K562 (cell line): Measurements from ENCODE around the gene ARHGAP26. TPM values are rescaled to one million over a fixed set of nuclear protein-coding genes. Genes with fewer than 3 reads are reported as not detected.

Source experiments
- ATAC-seq: fragments of 200-7000 bp; cut with Tn5 transposase; 3 replicates; pipeline ENCODE4 v1.9.1; 2020; ENCODE audit warnings: moderate library complexity
- Bru-seq: library from RNA; stranded (reverse); fragments of 400-500 nt; gene quantifications from one replicate; lab custom pipeline; 2021; lab: Mats Ljungman, UMichigan
- BruChase-seq, 2 experiments: library from RNA; stranded (reverse); fragments of 400-500 nt; gene quantifications; one replicate each; lab custom pipeline; 2021; lab: Mats Ljungman, UMichigan
- BruUV-seq: library from RNA; stranded (reverse); fragments of 400-500 nt; replicated peaks from 2 replicates; lab custom pipeline; 2021; lab: Mats Ljungman, UMichigan
- CTCF ChIA-PET: fragments of 300-600 bp; formaldehyde crosslinking; extraction: SDS; loops from one replicate; lab custom pipeline; 2021; ENCODE audit warnings: low intra/inter-chr PET ratio; lab: Yijun Ruan, JAX
- POLR2A ChIA-PET: fragments of 300-600, 350-650 bp; sonication (Branson Sonifier 250); formaldehyde crosslinking; extraction: SDS; loops from one replicate; lab custom pipeline; 2021; ENCODE audit warnings: antibody characterized with exemption, inconsistent platforms; lab: Yijun Ruan, JAX
- DNase-seq, 4 experiments: peaks; one replicate each; pipeline versions ENCODE4 v3.0.0 to v3.0.0-alpha.2; 2011 to 2018; ENCODE audit warnings: low spot score in 3 of 4, mixed read lengths in 3 of 4; ENCODE audit errors: extremely low read depth in 1 of 4
- FAIRE-seq: peaks from 2 replicates; lab custom pipeline; 2011; peaks lifted over from hg19 to GRCh38; lab: Jason Lieb, UNC
- H2AFZ ChIP-seq: 2 replicates; pipeline ENCODE4 v1.6.0; 2011; ENCODE audit warnings: low read depth, low read length, control low read depth, inconsistent platforms
- H3K27ac ChIP-seq: fragments of 200-600 bp; 3 replicates; pipeline ENCODE4 v1.8.0; 2011; ENCODE audit warnings: low read depth, mild to moderate bottlenecking, control low read depth, inconsistent platforms, low read length, moderate library complexity, mixed read lengths; ENCODE audit errors: extremely low read depth
- H3K27me3 ChIP-seq, 2 experiments: fragments of 300-600 bp in 1 of 2; 2 replicates in 1 of 2; 3 replicates in 1 of 2; pipeline versions ENCODE4 v1.6.0 to v1.8.0; 2011; ENCODE audit warnings: inconsistent platforms in 2 of 2, low read length in 2 of 2, mild to moderate bottlenecking in 1 of 2, mixed read lengths in 1 of 2, moderate library complexity in 1 of 2; ENCODE audit not compliant: control insufficient read depth in 2 of 2, insufficient read depth in 2 of 2
- H3K36me3 ChIP-seq: fragments of 300-600 bp; 3 replicates; pipeline ENCODE4 v1.8.0; 2011; ENCODE audit warnings: mild to moderate bottlenecking, low read length, inconsistent platforms; ENCODE audit not compliant: control insufficient read depth, insufficient read depth
- H3K4me1 ChIP-seq, 2 experiments: fragments of 200-600 bp in 1 of 2; replicated peaks in 1 of 2; 2 replicates in 1 of 2; 3 replicates in 1 of 2; pipeline versions ENCODE4 v1.5.1 to v1.8.0; 2011; ENCODE audit warnings: inconsistent platforms in 2 of 2, low read length in 2 of 2, mild to moderate bottlenecking in 1 of 2, mixed read lengths in 1 of 2, moderate library complexity in 1 of 2; ENCODE audit not compliant: control insufficient read depth in 2 of 2, insufficient read depth in 2 of 2
- H3K4me2 ChIP-seq: 2 replicates; pipeline ENCODE4 v1.6.1; 2011; ENCODE audit warnings: low read length, control low read depth, inconsistent platforms, mixed read lengths; ENCODE audit not compliant: insufficient read depth
- H3K4me3 ChIP-seq: fragments of 200-600 bp; sonication (generic), shearing (Covaris generic); 2 replicates; pipeline ENCODE4 v1.5.1; 2016; ENCODE audit warnings: control low read depth, inconsistent platforms
- H3K79me2 ChIP-seq: fragments of 200-600 bp; 3 replicates; pipeline ENCODE4 v1.8.0; 2011; ENCODE audit warnings: low read length, inconsistent platforms; ENCODE audit not compliant: control insufficient read depth, insufficient read depth
- H3K9ac ChIP-seq, 2 experiments: 2 replicates each; pipeline versions ENCODE4 v1.6.0 to v1.6.1; 2011; ENCODE audit warnings: low read depth in 2 of 2, low read length in 2 of 2, control low read depth in 1 of 2, inconsistent platforms in 1 of 2, mild to moderate bottlenecking in 1 of 2, mixed read lengths in 1 of 2; ENCODE audit not compliant: insufficient read depth in 1 of 2
- H3K9me1 ChIP-seq: one replicate; pipeline ENCODE4 v1.6.0; 2011; ENCODE audit warnings: inconsistent platforms, mild to moderate bottlenecking, low read length, moderate library complexity; ENCODE audit not compliant: control insufficient read depth, insufficient read depth
- H3K9me3 ChIP-seq: replicated peaks from 2 replicates; pipeline ENCODE4 v1.5.1; 2011; ENCODE audit warnings: low read depth, low read length, inconsistent platforms; ENCODE audit not compliant: control insufficient read depth, insufficient read depth
- H4K20me1 ChIP-seq: replicated peaks from 2 replicates; pipeline ENCODE4 v1.6.1; 2011; ENCODE audit warnings: low read length, inconsistent platforms, mixed read lengths; ENCODE audit not compliant: control insufficient read depth, insufficient read depth
- BRCA1 ChIP-seq, 2 experiments: fragments of 450-650 bp in 1 of 2; sonication (generic) in 1 of 2; formaldehyde crosslinking in 1 of 2; IDR thresholded peaks; 2 replicates each; pipeline versions ENCODE4 v1.5.0 to v1.6.1; 2017 to 2020; ENCODE audit warnings: mild to moderate bottlenecking in 1 of 2, missing genetic modification reagents in 1 of 2
- E2F1 ChIP-seq: sonication (generic); formaldehyde crosslinking; IDR thresholded peaks from 2 replicates; pipeline ENCODE4 v1.8.1; 2023; ENCODE audit warnings: mild to moderate bottlenecking, missing genetic modification reagents, moderate library complexity
- ELF1 ChIP-seq: fragments of 200-800 bp; sonication (Bioruptor generic); IDR thresholded peaks from 2 replicates; pipeline ENCODE4 v1.6.1; 2016; ENCODE audit warnings: missing genetic modification characterization, missing compliant biosample characterization
- FOXK2 ChIP-seq, 2 experiments: fragments of 450-650 bp; IDR thresholded peaks in 1 of 2; conservative IDR thresholded peaks in 1 of 2; 2 replicates each; pipeline ENCODE4 v1.6.1; 2016; ENCODE audit warnings: low read depth in 2 of 2, mild to moderate bottlenecking in 1 of 2
- IRF1 ChIP-seq: sonication (generic); formaldehyde crosslinking; IDR thresholded peaks from 2 replicates; pipeline ENCODE4 v1.8.0; 2022; ENCODE audit warnings: missing genetic modification reagents, mild to moderate bottlenecking, borderline replicate concordance
- NR3C1 ChIP-seq: sonication (generic); formaldehyde crosslinking; IDR thresholded peaks from 2 replicates; pipeline ENCODE4 v1.8.1; 2022; ENCODE audit warnings: missing genetic modification reagents
- POLR2G ChIP-seq: fragments of 200-400 bp; formaldehyde crosslinking; IDR thresholded peaks from 2 replicates; pipeline ENCODE4 v1.6.1; 2017; ENCODE audit warnings: low read depth, mild to moderate bottlenecking, antibody characterized with exemption, low read length, moderate library complexity
- PRMT5 ChIP-seq: sonication (generic); formaldehyde crosslinking; IDR thresholded peaks from 2 replicates; pipeline ENCODE4 v1.5.0; 2020; ENCODE audit warnings: missing genetic modification reagents
- ZBTB9 ChIP-seq: fragments of 450-650 bp; formaldehyde crosslinking; IDR thresholded peaks from 2 replicates; pipeline ENCODE4 v1.4.0; 2020; ENCODE audit warnings: mild to moderate bottlenecking, moderate library complexity
- ZKSCAN3 ChIP-seq: fragments of 250-450 bp; sonication (Bioruptor Pico); IDR thresholded peaks from 2 replicates; pipeline ENCODE4 v1.4.0; 2020
- ZNF133 ChIP-seq: fragments of 250-450 bp; sonication (Bioruptor Pico); IDR thresholded peaks from 2 replicates; pipeline ENCODE4 v1.4.0; 2020; ENCODE audit warnings: mild to moderate bottlenecking
- ZSCAN29 ChIP-seq: fragments of 450-650 bp; IDR thresholded peaks from 2 replicates; pipeline ENCODE4 v1.6.1; 2017
- WGBS: fragments of 100-300 bp; shearing (Covaris generic); methylation state at CpG from one replicate; pipeline ENCODE4 v1.1.6; 2016; ENCODE audit warnings: low coverage, mixed read lengths; ENCODE audit not compliant: insufficient coverage; ENCODE audit errors: missing lambda C conversion rate; 5-methylcytosine and 5-hydroxymethylcytosine counted together
- in situ Hi-C: fragments of 300-500 bp; cut with MboI; formaldehyde crosslinking; loops from 4 replicates; pipeline ENCODE4 v1.15.0; 2018; ENCODE audit warnings: inconsistent platforms, mixed read lengths
- intact Hi-C: fragments of 100-400 bp; cut with micrococcal nuclease; formaldehyde crosslinking; loops from 2 replicates; pipeline ENCODE4 v1.14.2; 2022
- long read RNA-seq, 3 experiments: library from polyadenylated mRNA in 2 of 3; library from RNA in 1 of 3; unstranded in 2 of 3; stranded (forward) in 1 of 3; transcript quantifications; one replicate each; pipeline ENCODE4 v2.0.0, GENCODE V29; 2019 to 2022
- polyA minus RNA-seq, 3 experiments: library from RNA; depleted of rRNA, polyadenylated mRNA; stranded (reverse); fragments of >200 nt; gene quantifications; 2 replicates each; pipeline ENCODE4 v1.2.3, GENCODE V29; 2011
- polyA plus RNA-seq, 8 experiments: library from polyadenylated mRNA; depleted of rRNA in 4 of 8; stranded (reverse) in 5 of 8; unstranded in 3 of 8; fragments of >200 nt; fragmentation: Nextera tagmentation in 2 of 8; fragmentation: Illumina TruSeq in 1 of 8; extraction: Ambion mirVana in 2 of 8; extraction: Trizol in 1 of 8; gene quantifications; 2 replicates each; pipeline versions ENCODE4 v1.2.1 to v1.2.3, GENCODE V29; 2011 to 2014; ENCODE audit warnings: inconsistent platforms in 1 of 8, missing spikeins in 1 of 8
- total RNA-seq, 7 experiments: library from RNA; depleted of rRNA in 6 of 7; stranded (reverse); fragments of >200 nt in 6 of 7; fragmentation: Illumina TruSeq in 2 of 7; extraction: Trizol in 2 of 7; gene quantifications; 2 replicates each; pipeline versions ENCODE4 v1.2.1 to v1.2.3, GENCODE V29; 2011 to 2021; ENCODE audit warnings: low replicate concordance in 1 of 7

ARHGAP26 gene
- total RNA-seq (2011; cell fraction: chromatin; rRNA removed; ENCODE audit: low replicate concordance): 4.3 and 6.8 TPM in 2 replicates
- 1.7 and 2.0 TPM in 2 replicates for total RNA-seq (2011; cell fraction: nucleolus; rRNA removed)
- total RNA-seq (2011; cell fraction: nucleoplasm; rRNA removed): 2.0 and 4.5 TPM in 2 replicates
- total RNA-seq (2014; rRNA removed): 0.18 and 0.29 TPM in 2 replicates
- total RNA-seq (2014; rRNA removed; fragmentation: Illumina TruSeq; extraction: Trizol): 0.69 and 1.1 TPM in 2 replicates
- total RNA-seq (2015; rRNA removed; fragmentation: Illumina TruSeq; extraction: Trizol): 0.34 and 0.69 TPM in 2 replicates
- 0.92 and 1.1 TPM in 2 replicates for total RNA-seq (2021)
- 0.11 and 0.13 TPM in 2 replicates for polyA plus RNA-seq (2011; rRNA removed)
- 0.13 and 0.18 TPM in 2 replicates for polyA plus RNA-seq (2011; cell fraction: cytosol; rRNA removed)
- polyA plus RNA-seq (2011; cell fraction: nucleus; rRNA removed): 0.21 and 0.70 TPM in 2 replicates
- 0.55 and 2.4 TPM in 2 replicates for polyA plus RNA-seq (2012)
- polyA plus RNA-seq (2014; fragmentation: Illumina TruSeq; extraction: Trizol): 0.55 and 1.0 TPM in 2 replicates
- polyA plus RNA-seq (2014; fragmentation: Nextera tagmentation; extraction: Ambion mirVana): under 1 TPM; 0.23 to 0.53 TPM
- 0.40 and 0.56 TPM in 2 replicates for polyA plus RNA-seq (2014; rRNA removed)
- 0.90 and 1.4 TPM in 2 replicates for polyA minus RNA-seq (2011; rRNA and poly(A)+ RNA removed)
- 0.86 TPM in 1 of 2 replicates, not detected in the other for polyA minus RNA-seq (2011; cell fraction: cytosol; rRNA and poly(A)+ RNA removed)
- 1.3 and 2.3 TPM in 2 replicates for polyA minus RNA-seq (2011; cell fraction: nucleus; rRNA and poly(A)+ RNA removed)
- Bru-seq, nascent RNA: percentile 32 among the genes with signal in this experiment
- BruChase-seq, experiment 1, labeled RNA remaining after a 2-hour chase: percentile 32 among the genes with signal in this experiment
- percentile 32 among the genes with signal in this experiment for BruChase-seq, experiment 2, labeled RNA remaining after a 6-hour chase
- long read RNA-seq, experiment 1, partial matches to known transcripts: 0 of 2 reads
- long read RNA-seq, experiment 1, other reads (novel, unspliced or antisense): 2 of 2 reads
- long read RNA-seq, experiment 2, partial matches to known transcripts: 0 of 1 reads
- long read RNA-seq, experiment 2, other reads (novel, unspliced or antisense): 1 of 1 reads
- long read RNA-seq, experiment 3: 0 reads

- H3K4me3 ChIP-seq: peak within 1 kb of the TSS; percentile 70
- peaks cover 3 to 19% of the 10 kb centered on the region in 2 experiments; a peak in 3 of 5 replicates for H3K4me1 ChIP-seq
- DNase-seq (peak; percentile 93 to 96 (median 96)), ATAC-seq (peak; percentile 100), FAIRE-seq (peak; percentile 91)
- H3K9ac ChIP-seq: peak within 1 kb of the TSS; percentile 40 to 90; a peak in 3 of 4 replicates
- H3K9me1 ChIP-seq: no peaks in the 10 kb centered on the region
- ChIA-PET POLR2A (interaction anchor here (0.6 to 1.5 kb wide), 6 partner anchors 8 to 127 kb away, joined by 3 read pairs; no protein-coding TSS in a partner anchor), CTCF (interaction anchor here (0.5 to 1.1 kb wide), 4 partner anchors 46 to 944 kb away, joined by 3 to 5 read pairs (median 4); no protein-coding TSS in a partner anchor)
- no peaks in the 10 kb centered on the region for H3K79me2 ChIP-seq
- H3K36me3 ChIP-seq: no peaks in the 10 kb centered on the region
- no peaks in the 10 kb centered on the region for H3K9me3 ChIP-seq
- BruUV-seq: no TSS peak
- H2AFZ ChIP-seq: peak within 1 kb of the TSS; percentile 94
- H4K20me1 ChIP-seq: no peaks in the 10 kb centered on the region
- H3K27ac ChIP-seq: no peak within 1 kb of the TSS
- WGBS: 1% methylated on average over 54 of the region's 87 CpGs
- peak within 1 kb of the TSS; percentile 87 for H3K4me2 ChIP-seq
- in situ Hi-C loops (no loop called here), intact Hi-C loops (loop anchor here (1.0 kb wide), 2 partner anchors 41 to 97 kb away; no protein-coding TSS in a partner anchor)
- H3K27me3 ChIP-seq: peaks cover 5 to 13% of the 10 kb centered on the region in 2 experiments; a peak in 4 of 5 replicates
- no peak for TF ChIP-seq E2F1 (CRISPR knock-in tag)
- peak; percentile 35; the same call in 1 of the 2 replicates for TF ChIP-seq ELF1 (tag)
- TF ChIP-seq FOXK2 (conservative IDR thresholded peaks at IDR 0.05 in 1 of 2, IDR thresholded peaks at IDR 0.05 in 1 of 2; ENCODE audit: low read depth in 2 of 2): no peak
- no peak for TF ChIP-seq ZBTB9 (CRISPR knock-in tag)
- TF ChIP-seq ZSCAN29: no peak
- no peak for TF ChIP-seq IRF1 (CRISPR knock-in tag)
- TF ChIP-seq NR3C1 (CRISPR knock-in tag): 0 out of 2 replicates have a peak, but pooled peaks have one; percentile 29
- no peak for TF ChIP-seq ZKSCAN3
- no peak for TF ChIP-seq ZNF133 (CRISPR knock-in tag)
- TF ChIP-seq POLR2G: peak; percentile 83
- TF ChIP-seq PRMT5 (CRISPR knock-in tag): no peak
- TF ChIP-seq BRCA1 (IDR thresholded peaks at IDR 0.05): no peak
- no peak for TF ChIP-seq BRCA1 (CRISPR knock-in tag; IDR thresholded peaks at IDR 0.05)
Measured at GRCh38 chr5:142769793-142770649, at the start of gene ARHGAP26. ARHGAP26 (plus strand) TSS chr5:142770377; CDS start chr5:142770762, 385 bp downstream.
